Osteocyte (in vitro differentiated cells): Measurements from ENCODE around the gene ULBP1. TPM values are rescaled to one million over a fixed set of nuclear protein-coding genes. Genes with fewer than 3 reads are reported as not detected.
A peak's percentile ranks its signal among the peaks of the same experiment; 100 is the strongest.
"Not testable (repeated sequence)": the region's sequence is repeated elsewhere in the genome, so short reads cannot be mapped to it uniquely, and the experiment has no call there.

Experiments
- DNase-seq: peaks from one replicate; pipeline ENCODE4 v3.0.0; 2021; ENCODE audit warnings: mixed read lengths; ENCODE audit not compliant: unreplicated experiment; ENCODE audit errors: extremely low spot score
- H3K27ac Mint-ChIP-seq: one replicate; pipeline ENCODE4 v1.8.0; 2021; ENCODE audit warnings: mild to moderate bottlenecking, mixed read lengths; ENCODE audit not compliant: unreplicated experiment
- H3K27me3 Mint-ChIP-seq: one replicate; pipeline ENCODE4 v1.8.0; 2021; ENCODE audit warnings: mixed read lengths; ENCODE audit not compliant: unreplicated experiment
- H3K36me3 Mint-ChIP-seq: one replicate; pipeline ENCODE4 v1.8.0; 2021; ENCODE audit warnings: mixed read lengths; ENCODE audit not compliant: unreplicated experiment
- H3K4me1 Mint-ChIP-seq: one replicate; pipeline ENCODE4 v1.8.0; 2021; ENCODE audit warnings: mixed read lengths; ENCODE audit not compliant: unreplicated experiment
- H3K4me3 Mint-ChIP-seq: one replicate; pipeline ENCODE4 v1.8.0; 2021; ENCODE audit warnings: mild to moderate bottlenecking, moderate library complexity, mixed read lengths; ENCODE audit not compliant: unreplicated experiment
- H3K9me3 Mint-ChIP-seq: one replicate; pipeline ENCODE4 v1.8.0; 2021; ENCODE audit warnings: mixed read lengths; ENCODE audit not compliant: unreplicated experiment
- CTCF ChIP-seq: fragments of 200-600 bp; sonication (generic); IDR thresholded peaks from 2 replicates; pipeline ENCODE4 v1.5.0; 2021; ENCODE audit warnings: antibody characterized with exemption, mild to moderate bottlenecking, moderate library complexity
- total RNA-seq: library from RNA; stranded (reverse); gene quantifications from 2 replicates; pipeline ENCODE4 v1.2.1, GENCODE V29; 2021

ULBP1 gene
- total RNA-seq, 1 donor from 2014 or later = 11.5 TPM

- Mint-ChIP-seq H3K27me3 (peaks cover 9% of the 10 kb centered on the region), H3K27ac (no peak overlapping the region), H3K9me3 (no peaks in the 10 kb centered on the region), H3K4me3 (no peak overlapping the region), H3K36me3 (no peaks in the 10 kb centered on the region), H3K4me1 (peaks cover 11% of the 10 kb centered on the region)
- TF ChIP-seq CTCF = no peak
- DNase-seq = no peak
These were observed 43.9 kb upstream of the ULBP1 start for GRCh38 chr6:149919834-149920225.

- Mint-ChIP-seq H3K27ac (no peak overlapping the region), H3K4me1 (peaks cover 19% of the 10 kb centered on the region), H3K36me3 (no peaks in the 10 kb centered on the region), H3K9me3 (no peaks in the 10 kb centered on the region), H3K27me3 (peaks cover 10% of the 10 kb centered on the region), H3K4me3 (no peak overlapping the region)
- DNase-seq = no peak
- no peak for TF ChIP-seq CTCF
These were observed 42.4 kb upstream of the ULBP1 start for GRCh38 chr6:149921361-149921760.

- H3K4me3 Mint-ChIP-seq = peak overlapping the region; percentile 75
- H3K27me3 Mint-ChIP-seq = peaks cover 11% of the 10 kb centered on the region
- not testable (repeated sequence) for H3K9me3 Mint-ChIP-seq, DNase-seq, H3K36me3 Mint-ChIP-seq, H3K27ac Mint-ChIP-seq
- H3K4me1 Mint-ChIP-seq = peaks cover 20% of the 10 kb centered on the region
These were observed 41.7 kb upstream of the ULBP1 start for GRCh38 chr6:149922091-149922490.

GRCh38 chr6:149922642-149923326 lies 41.0 kb upstream of the ULBP1 start, which contains the start of gene RAET1G:
RAET1G (minus strand) TSS chr6:149923121; CDS start chr6:149923010, 111 bp downstream.
- no peaks in the 10 kb centered on the region for H3K9me3 Mint-ChIP-seq
- peaks cover 16% of the 10 kb centered on the region for H3K27me3 Mint-ChIP-seq
- DNase-seq = peak; percentile 93
- TF ChIP-seq CTCF = no peak
- H3K4me1 Mint-ChIP-seq = peaks cover 20% of the 10 kb centered on the region
- H3K27ac Mint-ChIP-seq = peak within 1 kb of the TSS; percentile 2
- H3K36me3 Mint-ChIP-seq = no peaks in the 10 kb centered on the region
- H3K4me3 Mint-ChIP-seq = peak within 1 kb of the TSS; percentile 75

GRCh38 chr6:149923327-149923986 lies 40.3 kb upstream of the ULBP1 start:
- Mint-ChIP-seq H3K27ac (peak overlapping the region; percentile 2), H3K36me3 (no peaks in the 10 kb centered on the region), H3K4me1 (peaks cover 20% of the 10 kb centered on the region), H3K4me3 (peak overlapping the region; percentile 75), H3K9me3 (no peaks in the 10 kb centered on the region), H3K27me3 (peaks cover 19% of the 10 kb centered on the region)
- DNase-seq = peak; percentile 63
- TF ChIP-seq CTCF = no peak
